ENCODE measurements around the gene GMPR. TPM values are rescaled to one million over a fixed set of nuclear protein-coding genes. Genes with fewer than 3 reads are reported as not detected.

The GMPR gene
- total RNA-seq = 1 to 10 TPM in 2 of 4 donors, under 1 TPM in 2; 0.53 to 6.3 (median 1.6) TPM

DNA sequence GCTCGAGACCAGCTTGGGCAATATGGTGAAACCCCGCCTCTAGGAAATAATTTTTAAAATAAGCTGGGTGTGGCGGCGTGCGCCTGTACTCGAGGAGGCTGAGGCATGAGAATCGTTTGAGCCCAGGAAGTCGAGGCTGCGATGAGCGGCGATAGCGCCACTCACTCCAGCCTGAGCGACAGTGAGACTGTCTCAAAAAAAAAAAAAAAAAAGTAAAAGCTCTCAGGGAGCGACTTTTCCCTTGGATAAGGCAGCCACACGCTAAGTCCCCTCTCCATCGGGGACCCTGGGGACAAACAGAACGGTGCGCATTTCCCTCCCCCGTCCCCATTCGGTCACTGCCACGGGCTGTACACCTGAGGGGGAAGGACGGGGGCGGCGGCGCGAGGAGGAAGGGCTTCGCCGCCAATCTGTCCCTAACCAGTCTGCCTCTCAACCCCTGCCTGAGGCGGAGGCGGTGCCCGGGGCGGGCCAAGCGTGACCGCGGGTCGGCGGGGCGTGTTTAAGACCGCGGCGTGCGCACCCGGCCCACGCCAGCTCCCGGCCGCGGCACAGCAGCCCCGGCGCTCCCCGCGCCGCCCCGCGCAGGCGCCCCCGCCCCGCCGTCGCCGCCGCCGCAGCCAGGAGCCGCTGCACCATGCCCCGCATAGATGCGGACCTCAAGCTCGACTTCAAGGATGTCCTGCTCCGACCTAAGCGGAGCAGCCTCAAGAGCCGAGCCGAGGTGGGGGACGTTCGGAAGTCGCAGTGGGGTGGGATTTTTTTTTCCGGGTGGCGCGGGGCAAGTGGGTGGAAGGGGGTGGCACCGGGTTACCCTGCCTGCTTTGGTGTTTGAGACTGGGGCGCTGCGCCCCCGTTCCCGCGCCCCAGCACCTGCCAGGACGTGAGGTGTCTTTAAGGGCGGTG is at the start of gene GMPR:
Gene GMPR (plus strand): TSS at position 531 of the 906 bp plus-strand sequence. CDS start 107 bp downstream, at position 638.
- H3K4me1 ChIP-seq = peaks cover 9 to 68% (median 27%) of the 10 kb centered on the region in 3 donors
- peaks cover 0 to 7% (median 0%) of the 10 kb centered on the region in 4 donors for H3K27me3 ChIP-seq
- no peaks in the 10 kb centered on the region for H3K9me3 ChIP-seq
- WGBS, 2 donors = 15 to 17% methylated on average over 16 to 24 of the region's 84 CpGs
- TF ChIP-seq, protein P1, sequence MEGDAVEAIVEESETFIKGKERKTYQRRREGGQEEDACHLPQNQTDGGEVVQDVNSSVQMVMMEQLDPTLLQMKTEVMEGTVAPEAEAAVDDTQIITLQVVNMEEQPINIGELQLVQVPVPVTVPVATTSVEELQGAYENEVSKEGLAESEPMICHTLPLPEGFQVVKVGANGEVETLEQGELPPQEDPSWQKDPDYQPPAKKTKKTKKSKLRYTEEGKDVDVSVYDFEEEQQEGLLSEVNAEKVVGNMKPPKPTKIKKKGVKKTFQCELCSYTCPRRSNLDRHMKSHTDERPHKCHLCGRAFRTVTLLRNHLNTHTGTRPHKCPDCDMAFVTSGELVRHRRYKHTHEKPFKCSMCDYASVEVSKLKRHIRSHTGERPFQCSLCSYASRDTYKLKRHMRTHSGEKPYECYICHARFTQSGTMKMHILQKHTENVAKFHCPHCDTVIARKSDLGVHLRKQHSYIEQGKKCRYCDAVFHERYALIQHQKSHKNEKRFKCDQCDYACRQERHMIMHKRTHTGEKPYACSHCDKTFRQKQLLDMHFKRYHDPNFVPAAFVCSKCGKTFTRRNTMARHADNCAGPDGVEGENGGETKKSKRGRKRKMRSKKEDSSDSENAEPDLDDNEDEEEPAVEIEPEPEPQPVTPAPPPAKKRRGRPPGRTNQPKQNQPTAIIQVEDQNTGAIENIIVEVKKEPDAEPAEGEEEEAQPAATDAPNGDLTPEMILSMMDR (IDR thresholded peaks at IDR 0.05) = no peak
- peak in 2 of 4 donors; percentile 9 to 44 for TF ChIP-seq POLR2A (IDR thresholded peaks at IDR 0.05)
- peak within 1 kb of the TSS; percentile 3 to 77 (median 73) for H3K27ac ChIP-seq
- no peaks in the 10 kb centered on the region for H3K36me3 ChIP-seq
- H3K4me3 ChIP-seq = peak within 1 kb of the TSS; percentile 35 to 73 (median 66)
- no peak for DNase-seq
- intact Hi-C loops (cut with DNase I) = no loop called here

GRCh38 chr6:16190214-16190613 is 48.2 kb upstream of the GMPR start:
- Histone ChIP-seq H3K9me3 (no peaks in the 10 kb centered on the region), H3K4me1 (no peaks in the 10 kb centered on the region), H3K36me3 (no peaks in the 10 kb centered on the region), H3K27me3 (peaks cover 0 to 12% (median 0%) of the 10 kb centered on the region in 4 donors), H3K4me3 (no peak overlapping the region), H3K27ac (no peak overlapping the region)
- no peak for DNase-seq
- WGBS, 2 donors = 67 to 75% methylated on average over 1 of the region's 1 CpG
- intact Hi-C loops (cut with DNase I) = no loop called here
- no peak for TF ChIP-seq POLR2A (IDR thresholded peaks at IDR 0.05)
- TF ChIP-seq, protein P1 (IDR thresholded peaks at IDR 0.05) = no peak

DNA sequence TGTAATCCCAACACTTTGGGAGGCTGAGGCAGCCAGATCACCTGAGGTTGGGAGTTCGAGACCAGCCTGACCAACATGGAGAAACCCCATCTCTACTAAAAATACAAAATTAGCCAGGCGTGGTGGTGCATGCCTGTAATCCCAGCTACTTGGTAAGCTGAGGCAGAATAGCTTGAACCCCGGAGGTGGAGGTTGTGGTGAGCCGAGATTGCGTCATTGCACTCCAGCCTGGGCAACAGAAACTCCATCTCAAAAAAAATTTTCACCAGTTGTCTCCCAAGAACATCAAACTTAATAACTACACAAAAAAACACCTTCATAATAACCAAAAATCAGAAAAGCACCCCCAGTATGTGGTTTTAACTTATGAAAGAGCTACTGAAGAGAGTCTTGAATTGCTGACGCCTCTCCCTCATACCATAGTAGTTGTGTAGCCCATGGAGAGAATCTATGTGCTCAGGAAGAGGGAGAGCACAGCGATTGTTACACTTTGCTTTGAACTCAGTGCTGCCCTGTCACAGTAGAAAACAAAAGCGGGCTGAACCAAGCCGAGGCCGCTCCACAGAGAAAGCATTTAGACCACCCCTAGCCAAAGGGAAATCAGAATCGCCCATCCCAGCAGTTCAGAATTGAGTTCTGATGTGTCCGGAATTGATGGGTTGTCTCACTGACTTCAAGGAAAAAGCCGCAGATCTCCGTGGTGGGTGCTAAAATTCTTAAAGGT is 42.0 kb upstream of the GMPR start:
- DNase-seq = no peak
- H3K4me1 ChIP-seq = peaks cover 0 to 11% (median 0%) of the 10 kb centered on the region in 3 donors
- TF ChIP-seq, protein P1 (IDR thresholded peaks at IDR 0.05) = no peak
- TF ChIP-seq POLR2A (IDR thresholded peaks at IDR 0.05) = no peak
- H3K4me3 ChIP-seq = no peak overlapping the region
- H3K36me3 ChIP-seq = no peaks in the 10 kb centered on the region
- H3K27me3 ChIP-seq = peaks cover 0 to 32% (median 0%) of the 10 kb centered on the region in 4 donors
- 86 to 94% methylated on average over 8 to 14 of the region's 14 CpGs for WGBS, 2 donors
- no peak overlapping the region for H3K27ac ChIP-seq
- intact Hi-C loops (cut with DNase I) = no loop called here
- no peaks in the 10 kb centered on the region for H3K9me3 ChIP-seq

- TF ChIP-seq POLR2A (IDR thresholded peaks at IDR 0.05) = no peak
- TF ChIP-seq, protein P1 (IDR thresholded peaks at IDR 0.05) = no peak
- H3K4me3 ChIP-seq = no peak overlapping the region
- no peak for DNase-seq
- H3K4me1 ChIP-seq = peaks cover 0 to 11% (median 0%) of the 10 kb centered on the region in 3 donors
- no peaks in the 10 kb centered on the region for H3K36me3 ChIP-seq
- WGBS, 2 donors = 74 to 77% methylated on average over 9 to 12 of the region's 19 CpGs
- H3K27ac ChIP-seq = no peak overlapping the region
- intact Hi-C loops (cut with DNase I) = no loop called here
- H3K27me3 ChIP-seq = peaks cover 0 to 26% (median 0%) of the 10 kb centered on the region in 4 donors
- no peaks in the 10 kb centered on the region for H3K9me3 ChIP-seq
Observed at GRCh38 chr6:16196984-16197546, 41.3 kb upstream of the GMPR start.

Measured in esophagus squamous epithelium (tissue), 5 donors.